Thyroid gland (tissue), 4 donors: ENCODE data around the gene TOGARAM2. TPM values are rescaled to one million over a fixed set of nuclear protein-coding genes. Genes with fewer than 3 reads are reported as not detected.

Experiments
- DNase-seq, 2 donors: peaks; one replicate each; pipeline ENCODE4 v3.0.0-alpha.2; 2019
- H3K27ac ChIP-seq, 3 donors: fragments of 200-600 bp; sonication (generic); 1 replicate in 2 of 3; 2 replicates in 1 of 3; pipeline ENCODE4 v1.5.1; 2016 to 2019; ENCODE audit warnings: mild to moderate bottlenecking in 1 of 3, moderate library complexity in 1 of 3
- H3K27me3 ChIP-seq: fragments of 200-600 bp; sonication (generic); one replicate; pipeline ENCODE4 v1.5.1; 2019
- H3K36me3 ChIP-seq, 2 donors: fragments of 200-600 bp; sonication (generic); one replicate each; pipeline ENCODE4 v1.5.1; 2016 to 2019
- H3K4me1 ChIP-seq, 2 donors: fragments of 200-600 bp; sonication (generic); one replicate each; pipeline ENCODE4 v1.5.1; 2017 to 2019
- H3K4me3 ChIP-seq, 3 donors: fragments of 200-600 bp; sonication (generic); replicated peaks in 1 of 3; 1 replicate in 2 of 3; 2 replicates in 1 of 3; pipeline ENCODE4 v1.5.1; 2016; ENCODE audit warnings: mild to moderate bottlenecking in 1 of 3
- H3K9me3 ChIP-seq: fragments of 200-600 bp; sonication (generic); one replicate; pipeline ENCODE4 v1.5.1; 2017
- CTCF ChIP-seq, 6 experiments: fragments of 200-600 bp in 3 of 6; fragments of 450-650 bp in 3 of 6; sonication (generic) in 3 of 6; IDR thresholded peaks; one replicate each; pipeline ENCODE4 v1.5.1; 2016 to 2019; ENCODE audit warnings: antibody characterized with exemption in 6 of 6, mild to moderate bottlenecking in 2 of 6, inconsistent platforms in 1 of 6, moderate library complexity in 1 of 6
- POLR2A ChIP-seq, 2 donors: fragments of 450-650 bp; IDR thresholded peaks; one replicate each; pipeline ENCODE4 v1.6.1; 2017; ENCODE audit warnings: antibody characterized with exemption in 2 of 2, mild to moderate bottlenecking in 2 of 2, moderate library complexity in 1 of 2
- WGBS, 2 donors: methylation state at CpG; one replicate each; pipeline ENCODE4 v1.1.5; 2017; 5-methylcytosine and 5-hydroxymethylcytosine counted together
- intact Hi-C: fragments of 100-400 bp; cut with DNase I; formaldehyde crosslinking; loops from one replicate; pipeline ENCODE4 v1.15.1; 2023
- total RNA-seq, 4 donors: library from RNA; depleted of rRNA; stranded (reverse); fragments of >200 nt; gene quantifications; one replicate each; pipeline ENCODE4 v1.2.3, GENCODE V29; 2016

TOGARAM2 gene
- total RNA-seq, 4 donors from 2014 or later: under 0.01 to 0.78 (median 0.35) TPM

- H3K27ac ChIP-seq: no peak overlapping the region
- intact Hi-C loops: no loop called here
- 54 to 60% methylated on average over 5 of the region's 5 CpGs for WGBS, 2 donors
- no peaks in the 10 kb centered on the region for H3K27me3 ChIP-seq
- H3K4me3 ChIP-seq: no peak overlapping the region
- TF ChIP-seq POLR2A (IDR thresholded peaks at IDR 0.05) (no peak), CTCF (IDR thresholded peaks at IDR 0.05) (no peak)
- H3K4me1 ChIP-seq: peaks cover 0 to 3% of the 10 kb centered on the region in 2 donors
- DNase-seq: no peak
- H3K36me3 ChIP-seq: no peaks in the 10 kb centered on the region
- no peaks in the 10 kb centered on the region for H3K9me3 ChIP-seq
These were observed 20.7 kb upstream of the TOGARAM2 start for GRCh38 chr2:28960401-28960800.

GRCh38 chr2:28962505-28962904, 18.6 kb upstream of the TOGARAM2 start:
- Histone ChIP-seq H3K4me3 (no peak overlapping the region), H3K27ac (no peak overlapping the region), H3K9me3 (no peaks in the 10 kb centered on the region), H3K36me3 (no peaks in the 10 kb centered on the region), H3K4me1 (peaks cover 0 to 3% of the 10 kb centered on the region in 2 donors), H3K27me3 (no peaks in the 10 kb centered on the region)
- 95 to 100% methylated on average over 1 of the region's 1 CpG for WGBS, 2 donors
- no peak for DNase-seq
- no peak for TF ChIP-seq POLR2A (IDR thresholded peaks at IDR 0.05)
- TF ChIP-seq CTCF (IDR thresholded peaks at IDR 0.05): no peak
- intact Hi-C loops: no loop called here

GRCh38 chr2:28970464-28971160, 10.5 kb upstream of the TOGARAM2 start:
- H3K9me3 ChIP-seq: no peaks in the 10 kb centered on the region
- no peak overlapping the region for H3K4me3 ChIP-seq
- 90 to 91% methylated on average over 6 of the region's 6 CpGs for WGBS, 2 donors
- no peak for DNase-seq
- H3K4me1 ChIP-seq: no peaks in the 10 kb centered on the region
- H3K27me3 ChIP-seq: no peaks in the 10 kb centered on the region
- no peaks in the 10 kb centered on the region for H3K36me3 ChIP-seq
- H3K27ac ChIP-seq: no peak overlapping the region
- TF ChIP-seq POLR2A (IDR thresholded peaks at IDR 0.05): no peak
- no peak for TF ChIP-seq CTCF (IDR thresholded peaks at IDR 0.05)
- intact Hi-C loops: no loop called here

- WGBS, 2 donors: 75 to 83% methylated on average over 6 of the region's 6 CpGs
- intact Hi-C loops: no loop called here
- H3K4me3 ChIP-seq: no peak overlapping the region
- no peaks in the 10 kb centered on the region for H3K9me3 ChIP-seq
- no peaks in the 10 kb centered on the region for H3K27me3 ChIP-seq
- H3K27ac ChIP-seq: no peak overlapping the region
- H3K36me3 ChIP-seq: no peaks in the 10 kb centered on the region
- no peaks in the 10 kb centered on the region for H3K4me1 ChIP-seq
- no peak for DNase-seq
- TF ChIP-seq POLR2A (IDR thresholded peaks at IDR 0.05) (no peak), CTCF (IDR thresholded peaks at IDR 0.05) (no peak)
These were observed 8.2 kb upstream of the TOGARAM2 start for GRCh38 chr2:28972778-28973335.

- Histone ChIP-seq H3K4me3 (no peak overlapping the region), H3K9me3 (no peaks in the 10 kb centered on the region), H3K27me3 (no peaks in the 10 kb centered on the region), H3K36me3 (no peaks in the 10 kb centered on the region), H3K27ac (no peak overlapping the region), H3K4me1 (peaks cover 0 to 6% of the 10 kb centered on the region in 2 donors)
- 96 to 98% methylated on average over 4 of the region's 4 CpGs for WGBS, 2 donors
- TF ChIP-seq CTCF (IDR thresholded peaks at IDR 0.05): no peak
- TF ChIP-seq POLR2A (IDR thresholded peaks at IDR 0.05): no peak
- no peak for DNase-seq
- intact Hi-C loops: no loop called here
These were observed 6.8 kb upstream of the TOGARAM2 start for GRCh38 chr2:28974252-28974651.
